ENCODE results near the gene EDN3.

- TF ChIP-seq GATA3 (IDR thresholded peaks at IDR 0.05; ENCODE audit: low read depth, low read length) (no peak), GATA2 (IDR thresholded peaks at IDR 0.05; ENCODE audit: low read depth, low read length) (no peak)
Measured at GRCh38 chr20:59340201-59340885, 39.9 kb downstream of the EDN3 start.

All from SH-SY5Y (cell line).